ENCODE results near the gene DOCK10.

DOCK10 gene

DNA sequence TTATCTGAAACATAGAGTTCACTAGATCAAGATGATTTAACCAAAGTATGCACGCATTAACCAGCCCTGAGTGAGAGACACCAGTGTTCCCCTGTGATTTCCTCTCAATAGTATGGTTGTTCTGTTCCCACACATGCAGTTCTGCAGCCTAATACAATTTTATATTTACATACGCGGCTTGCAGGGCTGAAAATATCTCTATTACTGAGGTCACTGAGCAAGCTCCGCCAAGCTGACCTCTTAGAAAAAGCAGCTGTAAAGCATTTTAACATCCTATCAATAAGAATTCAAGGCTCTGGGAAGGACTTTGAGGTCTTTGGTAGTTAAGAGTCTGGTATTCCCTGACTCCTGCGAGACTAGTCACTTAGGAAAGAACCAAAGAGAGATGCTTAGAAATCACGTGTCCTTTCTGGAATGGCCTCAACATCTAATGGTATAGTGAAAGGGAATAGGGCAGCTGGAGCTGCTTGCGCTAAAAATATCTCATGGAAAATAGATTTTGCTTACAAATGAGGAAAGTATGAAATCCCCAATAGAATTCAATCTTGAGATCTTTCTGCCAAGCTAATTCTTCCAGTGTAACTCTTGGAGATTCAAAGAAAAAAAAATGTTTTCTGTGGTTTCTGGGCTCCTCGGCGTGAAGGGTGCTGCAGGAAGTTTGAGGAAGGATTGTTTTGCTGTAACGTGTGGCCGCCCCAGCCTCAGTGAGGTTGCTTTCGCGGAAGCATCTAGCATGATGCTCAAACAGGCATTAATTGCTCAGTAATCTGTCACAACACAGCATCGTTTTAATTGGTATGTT, 59.2 kb downstream of the DOCK10 start:
- ATAC-seq = peak; percentile 84
- TF ChIP-seq ZNF565 (CRISPR knock-in tag; conservative IDR thresholded peaks at IDR 0.05; ENCODE audit: low read depth) (no peak), ZNF70 (CRISPR knock-in tag; IDR thresholded peaks at IDR 0.05) (no peak), ESRRG (CRISPR knock-in tag; IDR thresholded peaks at IDR 0.05) (no peak), ARNTL (CRISPR knock-in tag; IDR thresholded peaks at IDR 0.05; ENCODE audit: borderline replicate concordance, low read depth) (no peak), RARB (CRISPR knock-in tag; IDR thresholded peaks at IDR 0.05) (no peak), BACH2 (CRISPR knock-in tag; IDR thresholded peaks at IDR 0.05; ENCODE audit: borderline replicate concordance) (no peak)
- TF ChIP-seq, protein P1, sequence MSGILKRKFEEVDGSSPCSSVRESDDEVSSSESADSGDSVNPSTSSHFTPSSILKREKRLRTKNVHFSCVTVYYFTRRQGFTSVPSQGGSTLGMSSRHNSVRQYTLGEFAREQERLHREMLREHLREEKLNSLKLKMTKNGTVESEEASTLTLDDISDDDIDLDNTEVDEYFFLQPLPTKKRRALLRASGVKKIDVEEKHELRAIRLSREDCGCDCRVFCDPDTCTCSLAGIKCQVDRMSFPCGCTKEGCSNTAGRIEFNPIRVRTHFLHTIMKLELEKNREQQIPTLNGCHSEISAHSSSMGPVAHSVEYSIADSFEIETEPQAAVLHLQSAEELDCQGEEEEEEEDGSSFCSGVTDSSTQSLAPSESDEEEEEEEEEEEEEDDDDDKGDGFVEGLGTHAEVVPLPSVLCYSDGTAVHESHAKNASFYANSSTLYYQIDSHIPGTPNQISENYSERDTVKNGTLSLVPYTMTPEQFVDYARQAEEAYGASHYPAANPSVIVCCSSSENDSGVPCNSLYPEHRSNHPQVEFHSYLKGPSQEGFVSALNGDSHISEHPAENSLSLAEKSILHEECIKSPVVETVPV (CRISPR knock-in tag; IDR thresholded peaks at IDR 0.05) = no peak

DNA sequence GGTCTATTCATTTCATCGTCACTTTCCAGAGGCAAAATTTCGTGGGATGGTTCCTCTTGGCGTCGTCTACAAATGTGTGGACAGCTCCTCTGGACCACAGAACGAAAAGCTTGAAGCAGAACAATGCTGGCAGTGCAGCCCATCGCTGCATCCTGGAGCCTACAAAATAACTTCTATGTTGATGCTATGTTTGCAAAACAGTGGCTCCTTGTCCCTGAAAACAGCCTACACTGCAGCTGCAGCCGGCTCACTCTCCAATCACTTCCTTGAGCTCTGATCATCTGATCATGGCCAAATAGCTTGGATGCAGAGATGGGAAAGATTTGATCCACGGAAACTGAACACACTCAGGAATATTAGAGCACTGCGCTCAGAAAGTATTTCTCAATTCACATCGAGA, 60.0 kb downstream of the DOCK10 start:
- ATAC-seq = peak; percentile 60
- TF ChIP-seq, protein P2, sequence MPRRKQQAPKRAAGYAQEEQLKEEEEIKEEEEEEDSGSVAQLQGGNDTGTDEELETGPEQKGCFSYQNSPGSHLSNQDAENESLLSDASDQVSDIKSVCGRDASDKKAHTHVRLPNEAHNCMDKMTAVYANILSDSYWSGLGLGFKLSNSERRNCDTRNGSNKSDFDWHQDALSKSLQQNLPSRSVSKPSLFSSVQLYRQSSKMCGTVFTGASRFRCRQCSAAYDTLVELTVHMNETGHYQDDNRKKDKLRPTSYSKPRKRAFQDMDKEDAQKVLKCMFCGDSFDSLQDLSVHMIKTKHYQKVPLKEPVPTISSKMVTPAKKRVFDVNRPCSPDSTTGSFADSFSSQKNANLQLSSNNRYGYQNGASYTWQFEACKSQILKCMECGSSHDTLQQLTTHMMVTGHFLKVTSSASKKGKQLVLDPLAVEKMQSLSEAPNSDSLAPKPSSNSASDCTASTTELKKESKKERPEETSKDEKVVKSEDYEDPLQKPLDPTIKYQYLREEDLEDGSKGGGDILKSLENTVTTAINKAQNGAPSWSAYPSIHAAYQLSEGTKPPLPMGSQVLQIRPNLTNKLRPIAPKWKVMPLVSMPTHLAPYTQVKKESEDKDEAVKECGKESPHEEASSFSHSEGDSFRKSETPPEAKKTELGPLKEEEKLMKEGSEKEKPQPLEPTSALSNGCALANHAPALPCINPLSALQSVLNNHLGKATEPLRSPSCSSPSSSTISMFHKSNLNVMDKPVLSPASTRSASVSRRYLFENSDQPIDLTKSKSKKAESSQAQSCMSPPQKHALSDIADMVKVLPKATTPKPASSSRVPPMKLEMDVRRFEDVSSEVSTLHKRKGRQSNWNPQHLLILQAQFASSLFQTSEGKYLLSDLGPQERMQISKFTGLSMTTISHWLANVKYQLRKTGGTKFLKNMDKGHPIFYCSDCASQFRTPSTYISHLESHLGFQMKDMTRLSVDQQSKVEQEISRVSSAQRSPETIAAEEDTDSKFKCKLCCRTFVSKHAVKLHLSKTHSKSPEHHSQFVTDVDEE (CRISPR knock-in tag; IDR thresholded peaks at IDR 0.05) = no peak
- TF ChIP-seq ZNF8 (CRISPR knock-in tag; IDR thresholded peaks at IDR 0.05) (no peak), ZFP30 (CRISPR knock-in tag; IDR thresholded peaks at IDR 0.05) (no peak), RARB (CRISPR knock-in tag; IDR thresholded peaks at IDR 0.05) (no peak), ARNTL (CRISPR knock-in tag; IDR thresholded peaks at IDR 0.05; ENCODE audit: borderline replicate concordance, low read depth) (no peak), ZNF70 (CRISPR knock-in tag; IDR thresholded peaks at IDR 0.05) (no peak), ZFP3 (CRISPR knock-in tag; IDR thresholded peaks at IDR 0.05) (no peak), OSR1 (CRISPR knock-in tag; IDR thresholded peaks at IDR 0.05) (no peak), ZC3H10 (CRISPR knock-in tag; IDR thresholded peaks at IDR 0.05) (no peak), SNAI2 (CRISPR knock-in tag; IDR thresholded peaks at IDR 0.05) (no peak), GLIS3 (CRISPR knock-in tag; IDR thresholded peaks at IDR 0.05) (no peak), TOX (CRISPR knock-in tag; IDR thresholded peaks at IDR 0.05; ENCODE audit: borderline replicate concordance) (no peak), TCF4 (CRISPR knock-in tag; IDR thresholded peaks at IDR 0.05; ENCODE audit: borderline replicate concordance) (no peak), ISL1 (CRISPR knock-in tag; IDR thresholded peaks at IDR 0.05) (no peak), BACH2 (CRISPR knock-in tag; IDR thresholded peaks at IDR 0.05; ENCODE audit: borderline replicate concordance) (no peak), PPARA (CRISPR knock-in tag; IDR thresholded peaks at IDR 0.05; ENCODE audit: borderline replicate concordance) (no peak), CSDC2 (CRISPR knock-in tag; IDR thresholded peaks at IDR 0.05) (no peak)
- TF ChIP-seq, protein P1 (CRISPR knock-in tag; IDR thresholded peaks at IDR 0.05) = no peak
- TF ChIP-seq, protein P3, sequence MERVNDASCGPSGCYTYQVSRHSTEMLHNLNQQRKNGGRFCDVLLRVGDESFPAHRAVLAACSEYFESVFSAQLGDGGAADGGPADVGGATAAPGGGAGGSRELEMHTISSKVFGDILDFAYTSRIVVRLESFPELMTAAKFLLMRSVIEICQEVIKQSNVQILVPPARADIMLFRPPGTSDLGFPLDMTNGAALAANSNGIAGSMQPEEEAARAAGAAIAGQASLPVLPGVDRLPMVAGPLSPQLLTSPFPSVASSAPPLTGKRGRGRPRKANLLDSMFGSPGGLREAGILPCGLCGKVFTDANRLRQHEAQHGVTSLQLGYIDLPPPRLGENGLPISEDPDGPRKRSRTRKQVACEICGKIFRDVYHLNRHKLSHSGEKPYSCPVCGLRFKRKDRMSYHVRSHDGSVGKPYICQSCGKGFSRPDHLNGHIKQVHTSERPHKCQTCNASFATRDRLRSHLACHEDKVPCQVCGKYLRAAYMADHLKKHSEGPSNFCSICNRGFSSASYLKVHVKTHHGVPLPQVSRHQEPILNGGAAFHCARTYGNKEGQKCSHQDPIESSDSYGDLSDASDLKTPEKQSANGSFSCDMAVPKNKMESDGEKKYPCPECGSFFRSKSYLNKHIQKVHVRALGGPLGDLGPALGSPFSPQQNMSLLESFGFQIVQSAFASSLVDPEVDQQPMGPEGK (CRISPR knock-in tag; IDR thresholded peaks at IDR 0.05; ENCODE audit: borderline replicate concordance) = no peak
- TF ChIP-seq, protein P4, sequence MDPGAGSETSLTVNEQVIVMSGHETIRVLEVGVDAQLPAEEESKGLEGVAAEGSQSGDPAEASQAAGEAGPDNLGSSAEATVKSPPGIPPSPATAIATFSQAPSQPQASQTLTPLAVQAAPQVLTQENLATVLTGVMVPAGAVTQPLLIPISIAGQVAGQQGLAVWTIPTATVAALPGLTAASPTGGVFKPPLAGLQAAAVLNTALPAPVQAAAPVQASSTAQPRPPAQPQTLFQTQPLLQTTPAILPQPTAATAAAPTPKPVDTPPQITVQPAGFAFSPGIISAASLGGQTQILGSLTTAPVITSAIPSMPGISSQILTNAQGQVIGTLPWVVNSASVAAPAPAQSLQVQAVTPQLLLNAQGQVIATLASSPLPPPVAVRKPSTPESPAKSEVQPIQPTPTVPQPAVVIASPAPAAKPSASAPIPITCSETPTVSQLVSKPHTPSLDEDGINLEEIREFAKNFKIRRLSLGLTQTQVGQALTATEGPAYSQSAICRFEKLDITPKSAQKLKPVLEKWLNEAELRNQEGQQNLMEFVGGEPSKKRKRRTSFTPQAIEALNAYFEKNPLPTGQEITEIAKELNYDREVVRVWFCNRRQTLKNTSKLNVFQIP (CRISPR knock-in tag; IDR thresholded peaks at IDR 0.05; ENCODE audit: borderline replicate concordance, low read depth) = no peak
